Measurements from ENCODE around the gene SPATA2. TPM values are rescaled to one million over a fixed set of nuclear protein-coding genes. Genes with fewer than 3 reads are reported as not detected.
A peak's percentile ranks its signal among the peaks of the same experiment; 100 is the strongest.

The SPATA2 gene
- total and polyA plus RNA-seq, 2 of the 13 experiments (the other 11 are each of a cell fraction or from before 2014, with no cell fraction given), result 3.2 to 8.7 TPM

GRCh38 chr20:49936153-49937026 is 21.1 kb upstream of the SPATA2 start, which contains the start of gene RNF114 (continued):
- peak; percentile 65; the same call in 1 of the 2 replicates for TF ChIP-seq MEF2D (CRISPR knock-in tag; IDR thresholded peaks at IDR 0.05)
- peak; percentile 68; the same call in 1 of the 2 replicates for TF ChIP-seq JUNB (CRISPR knock-in tag; IDR thresholded peaks at IDR 0.05; ENCODE audit: borderline replicate concordance)
- TF ChIP-seq ZNF597 (CRISPR knock-in tag; IDR thresholded peaks at IDR 0.05), result no peak
- 0 out of 2 replicates have a peak, but pooled peaks have one; percentile 32 for TF ChIP-seq FOXC1 (CRISPR knock-in tag; IDR thresholded peaks at IDR 0.05; ENCODE audit: borderline replicate concordance)
- no peak for TF ChIP-seq SNRNP70 (IDR thresholded peaks at IDR 0.05; ENCODE audit: low read depth, low read length)
- no peak for TF ChIP-seq ZNF713 (CRISPR knock-in tag; IDR thresholded peaks at IDR 0.05)
- TF ChIP-seq ZSCAN5A (CRISPR knock-in tag; IDR thresholded peaks at IDR 0.05; ENCODE audit: borderline replicate concordance), result no peak
- peak; percentile 93 for TF ChIP-seq ARID4A (CRISPR knock-in tag; IDR thresholded peaks at IDR 0.05; ENCODE audit: borderline replicate concordance)
- no peak for TF ChIP-seq ZNF333 (CRISPR knock-in tag; IDR thresholded peaks at IDR 0.05; ENCODE audit: borderline replicate concordance)
- TF ChIP-seq ELK4 (CRISPR knock-in tag; IDR thresholded peaks at IDR 0.05; ENCODE audit: borderline replicate concordance), result no peak
- peak; percentile 61; the same call in 1 of the 2 replicates for TF ChIP-seq CSRNP1 (CRISPR knock-in tag; IDR thresholded peaks at IDR 0.05)
- no peak for TF ChIP-seq TRIM22 (IDR thresholded peaks at IDR 0.05)
- TF ChIP-seq KDM1A (CRISPR knock-in tag; IDR thresholded peaks at IDR 0.05), result no peak; the same call in 1 of the 2 replicates
- no peak for TF ChIP-seq ZNF383 (CRISPR knock-in tag; IDR thresholded peaks at IDR 0.05; ENCODE audit: borderline replicate concordance)

Data from HepG2 (cell line).